ENCODE measurements around the gene PRELID2.

DNA sequence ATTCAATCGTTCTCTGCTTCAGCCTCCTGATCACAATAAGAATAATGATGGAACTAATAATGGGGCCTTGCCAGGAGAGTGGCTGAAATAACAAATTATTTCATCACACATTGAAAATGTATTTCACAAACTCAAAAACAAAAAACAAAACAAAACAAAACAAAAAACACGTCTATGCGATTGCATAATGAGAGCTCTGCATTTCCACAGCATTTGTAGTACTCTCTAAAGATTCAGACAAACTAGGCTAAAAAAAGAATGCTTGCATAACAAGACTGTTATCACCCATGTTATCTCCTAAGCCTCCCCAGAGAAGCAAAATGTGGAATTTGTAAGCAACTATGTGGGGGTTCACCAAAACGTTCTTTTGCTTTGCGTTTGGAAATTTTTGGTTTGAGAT, 48.1 kb downstream of the PRELID2 start:
- no peak for TF ChIP-seq CTCF (conservative IDR thresholded peaks at IDR 0.05 in 1 of 2, IDR thresholded peaks at IDR 0.05 in 1 of 2; ENCODE audit: extremely low read depth in 1 of 2, insufficient read depth in 1 of 2, low read depth in 1 of 2, low read length in 2 of 2)
- no peak for TF ChIP-seq EZH2 (IDR thresholded peaks at IDR 0.05; ENCODE audit: borderline replicate concordance, low read length)

Measured in mammary epithelial cell (primary cell).